Fibroblast of peridontal ligament (primary cell): ENCODE measurements around the gene DHRS4L2.
A peak's percentile ranks its signal among the peaks of the same experiment; 100 is the strongest.
"Not testable (repeated sequence)": the region's sequence is repeated elsewhere in the genome, so short reads cannot be mapped to it uniquely, and the experiment has no call there.

ENCODE experiments used
- DNase-seq: peaks from one replicate; pipeline ENCODE4 v3.0.0-alpha.2; 2010; ENCODE audit errors: extremely low read depth

DHRS4L2 gene

GRCh38 chr14:23988607-23989363 is at the start of gene DHRS4L2:
Gene DHRS4L2, plus strand, starts transcription at chr14:23988929. Its CDS starts 19 bp downstream, at chr14:23988948.
- DNase-seq = peak; percentile 45

GRCh38 chr14:23939607-23940326 is 49.0 kb upstream of the DHRS4L2 start:
- DNase-seq = no peak

GRCh38 chr14:23941230-23941629 is 47.5 kb upstream of the DHRS4L2 start:
- DNase-seq = no peak

- no peak for DNase-seq
Observed at GRCh38 chr14:23941669-23942068, 47.1 kb upstream of the DHRS4L2 start.

- no peak for DNase-seq
Observed at GRCh38 chr14:23942587-23942986, 46.1 kb upstream of the DHRS4L2 start.

GRCh38 chr14:23949069-23949468 is 39.7 kb upstream of the DHRS4L2 start:
- DNase-seq = not testable (repeated sequence)

GRCh38 chr14:23950411-23951135 is 38.2 kb upstream of the DHRS4L2 start:
- DNase-seq = no peak

GRCh38 chr14:23951136-23951466 is 37.6 kb upstream of the DHRS4L2 start:
- not testable (repeated sequence) for DNase-seq

- DNase-seq = no peak
Observed at GRCh38 chr14:23951590-23952201, 37.0 kb upstream of the DHRS4L2 start.

GRCh38 chr14:23953116-23953463 is 35.6 kb upstream of the DHRS4L2 start:
- not testable (repeated sequence) for DNase-seq

- peak; percentile 78 for DNase-seq
Observed at GRCh38 chr14:23953464-23954278, 35.1 kb upstream of the DHRS4L2 start, which contains the start of gene DHRS4. Gene DHRS4, plus strand, starts transcription at chr14:23953770. Its CDS starts 19 bp downstream, at chr14:23953789.

- DNase-seq = not testable (repeated sequence)
Observed at GRCh38 chr14:23954279-23954614, 34.5 kb upstream of the DHRS4L2 start.

GRCh38 chr14:23954965-23955364 is 33.8 kb upstream of the DHRS4L2 start:
- DNase-seq = not testable (repeated sequence)

GRCh38 chr14:23955811-23956210 is 32.9 kb upstream of the DHRS4L2 start:
- not testable (repeated sequence) for DNase-seq

GRCh38 chr14:23957913-23958569 is 30.7 kb upstream of the DHRS4L2 start:
- not testable (repeated sequence) for DNase-seq

GRCh38 chr14:23960899-23961298 is 27.8 kb upstream of the DHRS4L2 start:
- not testable (repeated sequence) for DNase-seq

- DNase-seq = not testable (repeated sequence)
Observed at GRCh38 chr14:23961704-23962103, 27.0 kb upstream of the DHRS4L2 start.

GRCh38 chr14:23969130-23969480 is 19.6 kb upstream of the DHRS4L2 start:
- not testable (repeated sequence) for DNase-seq

- DNase-seq = not testable (repeated sequence)
Observed at GRCh38 chr14:23969481-23970282, 19.0 kb upstream of the DHRS4L2 start.

GRCh38 chr14:23970283-23970659 is 18.5 kb upstream of the DHRS4L2 start:
- DNase-seq = not testable (repeated sequence)
